ENCODE data around the gene CTRL. TPM values are rescaled to one million over a fixed set of nuclear protein-coding genes. Genes with fewer than 3 reads are reported as not detected.

The CTRL gene
- total RNA-seq, 1 experiment from 2014 or later = 2.0 TPM

DNA sequence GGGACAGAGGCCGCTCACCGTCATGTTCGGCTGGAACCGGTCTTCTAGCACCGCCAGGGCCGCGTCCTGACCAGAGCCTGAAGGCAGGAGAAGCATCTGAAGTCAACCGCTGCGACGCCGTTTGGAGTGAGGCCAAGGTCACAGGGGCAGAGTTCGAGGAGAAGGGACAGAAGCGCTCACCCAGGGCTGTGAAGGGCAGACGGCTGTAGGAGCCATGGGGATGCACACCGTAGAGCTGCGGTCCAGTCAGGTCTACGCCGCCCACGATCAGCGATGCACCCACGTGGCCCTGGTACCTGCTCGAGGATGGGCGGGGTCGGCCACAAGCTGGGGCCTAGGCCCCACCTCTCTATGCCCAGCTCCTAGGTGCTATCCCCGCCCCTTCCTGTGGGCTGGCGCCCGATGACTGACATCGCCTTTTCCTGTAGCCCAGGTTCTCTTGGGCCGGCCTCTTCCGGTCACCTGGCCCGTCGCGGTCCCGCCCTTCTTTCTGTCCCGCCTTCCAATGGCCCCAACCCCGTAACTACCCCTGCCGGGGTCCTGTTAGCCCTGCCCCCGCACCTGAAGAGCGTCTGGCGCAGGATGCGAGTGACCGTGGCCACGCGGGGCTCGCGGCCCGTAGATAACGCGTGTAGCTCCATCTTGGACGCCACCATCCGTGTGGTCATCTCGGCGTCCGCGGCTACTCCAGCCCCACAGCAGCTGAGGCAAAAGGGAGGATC lies 3.9 kb upstream of the CTRL start:
- no peaks in the 10 kb centered on the region for H3K27me3 ChIP-seq (ENCODE audit: control insufficient read depth, insufficient read depth, low read length)
- peak overlapping the region; percentile 80 to 92 for H3K4me3 ChIP-seq (ENCODE audit: low read depth in 2 of 2, low read length in 2 of 2)
- intact Hi-C loops (cut with micrococcal nuclease; ENCODE audit: unreplicated experiment) = no loop called here
- ATAC-seq (peak; percentile 96), DNase-seq (ENCODE audit: low read depth, low spot score) (peak; percentile 73)
- ChIA-PET CTCF (interaction anchor here (0.6 to 0.8 kb wide), 2 partner anchors 51 to 148 kb away, joined by 3 to 4 read pairs; no protein-coding TSS in a partner anchor), POLR2A (interaction anchor here (0.6 to 0.7 kb wide), 2 partner anchors 35 to 53 kb away, joined by 3 read pairs; no protein-coding TSS in a partner anchor)
- 0 out of 2 replicates have a peak, but pooled peaks cover 4% of the 10 kb centered on the region for H3K4me1 ChIP-seq (ENCODE audit: control insufficient read depth, insufficient read depth, low read length)
- H3K36me3 ChIP-seq (ENCODE audit: control insufficient read depth, insufficient read depth, low read length) = peaks cover 2% of the 10 kb centered on the region; the same call in 1 of the 2 replicates
- H3K27ac ChIP-seq (ENCODE audit: low read length) = peak overlapping the region; percentile 93
- in situ Hi-C loops (cut with HindIII; ENCODE audit: low pct_unique_long_range_greater_than_20kb, low sequenced_read_pairs) = no loop called here
- BruUV-seq (replicated peaks) = no TSS peak
- TF ChIP-seq TCF7L2 (IDR thresholded peaks at IDR 0.05; ENCODE audit: low read depth, low read length) (no peak; the same call in 1 of the 2 replicates), SIN3A (IDR thresholded peaks at IDR 0.05; ENCODE audit: borderline replicate concordance, insufficient read depth, low read depth, low read length) (peak; percentile 32; the same call in 1 of the 2 replicates), POLR2AphosphoS5 (IDR thresholded peaks at IDR 0.05; ENCODE audit: low read depth, low read length) (no peak; the same call in 1 of the 2 replicates), CTCF (IDR thresholded peaks at IDR 0.05) (no peak)
- H3K9me3 ChIP-seq (ENCODE audit: control insufficient read depth, insufficient read depth, low read depth, low read length) = no peaks in the 10 kb centered on the region

DNA sequence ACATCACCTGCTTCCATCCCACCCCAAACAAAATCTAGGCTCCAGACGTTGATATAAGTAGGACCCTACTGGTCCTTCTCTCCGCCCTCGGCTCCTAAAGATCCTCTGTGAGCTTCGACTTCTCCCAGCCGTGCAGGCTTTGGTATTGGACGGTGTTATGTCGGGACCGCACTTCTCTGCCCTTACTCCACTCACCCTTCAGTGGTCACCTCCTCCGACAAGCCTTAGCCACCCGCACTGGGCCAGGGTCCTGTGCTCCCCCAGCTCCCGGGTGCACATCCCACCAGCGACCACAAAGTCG lies 3.4 kb upstream of the CTRL start:
- Histone ChIP-seq H3K36me3 (ENCODE audit: control insufficient read depth, insufficient read depth, low read length) (peaks cover 2% of the 10 kb centered on the region; the same call in 1 of the 2 replicates), H3K4me3 (ENCODE audit: low read depth in 2 of 2, low read length in 2 of 2) (peak overlapping the region; percentile 80 to 92), H3K9me3 (ENCODE audit: control insufficient read depth, insufficient read depth, low read depth, low read length) (no peaks in the 10 kb centered on the region), H3K27ac (ENCODE audit: low read length) (peak overlapping the region; percentile 93), H3K27me3 (ENCODE audit: control insufficient read depth, insufficient read depth, low read length) (no peaks in the 10 kb centered on the region), H3K4me1 (ENCODE audit: control insufficient read depth, insufficient read depth, low read length) (0 out of 2 replicates have a peak, but pooled peaks cover 4% of the 10 kb centered on the region)
- TF ChIP-seq CTCF (IDR thresholded peaks at IDR 0.05) = no peak
- TF ChIP-seq, protein P1, sequence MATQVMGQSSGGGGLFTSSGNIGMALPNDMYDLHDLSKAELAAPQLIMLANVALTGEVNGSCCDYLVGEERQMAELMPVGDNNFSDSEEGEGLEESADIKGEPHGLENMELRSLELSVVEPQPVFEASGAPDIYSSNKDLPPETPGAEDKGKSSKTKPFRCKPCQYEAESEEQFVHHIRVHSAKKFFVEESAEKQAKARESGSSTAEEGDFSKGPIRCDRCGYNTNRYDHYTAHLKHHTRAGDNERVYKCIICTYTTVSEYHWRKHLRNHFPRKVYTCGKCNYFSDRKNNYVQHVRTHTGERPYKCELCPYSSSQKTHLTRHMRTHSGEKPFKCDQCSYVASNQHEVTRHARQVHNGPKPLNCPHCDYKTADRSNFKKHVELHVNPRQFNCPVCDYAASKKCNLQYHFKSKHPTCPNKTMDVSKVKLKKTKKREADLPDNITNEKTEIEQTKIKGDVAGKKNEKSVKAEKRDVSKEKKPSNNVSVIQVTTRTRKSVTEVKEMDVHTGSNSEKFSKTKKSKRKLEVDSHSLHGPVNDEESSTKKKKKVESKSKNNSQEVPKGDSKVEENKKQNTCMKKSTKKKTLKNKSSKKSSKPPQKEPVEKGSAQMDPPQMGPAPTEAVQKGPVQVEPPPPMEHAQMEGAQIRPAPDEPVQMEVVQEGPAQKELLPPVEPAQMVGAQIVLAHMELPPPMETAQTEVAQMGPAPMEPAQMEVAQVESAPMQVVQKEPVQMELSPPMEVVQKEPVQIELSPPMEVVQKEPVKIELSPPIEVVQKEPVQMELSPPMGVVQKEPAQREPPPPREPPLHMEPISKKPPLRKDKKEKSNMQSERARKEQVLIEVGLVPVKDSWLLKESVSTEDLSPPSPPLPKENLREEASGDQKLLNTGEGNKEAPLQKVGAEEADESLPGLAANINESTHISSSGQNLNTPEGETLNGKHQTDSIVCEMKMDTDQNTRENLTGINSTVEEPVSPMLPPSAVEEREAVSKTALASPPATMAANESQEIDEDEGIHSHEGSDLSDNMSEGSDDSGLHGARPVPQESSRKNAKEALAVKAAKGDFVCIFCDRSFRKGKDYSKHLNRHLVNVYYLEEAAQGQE (IDR thresholded peaks at IDR 0.05; ENCODE audit: insufficient read depth in 1 of 2, low read depth in 2 of 2, low read length in 1 of 2) = no peak
- no peak for TF ChIP-seq SIN3A (IDR thresholded peaks at IDR 0.05; ENCODE audit: borderline replicate concordance, insufficient read depth, low read depth, low read length)
- TF ChIP-seq TCF7L2 (IDR thresholded peaks at IDR 0.05; ENCODE audit: low read depth, low read length) = no peak
- TF ChIP-seq POLR2AphosphoS5 (IDR thresholded peaks at IDR 0.05; ENCODE audit: low read depth, low read length) = no peak
- CTCF ChIA-PET = interaction anchor here (0.8 kb wide), 1 partner anchor 51 kb away, joined by 3 read pairs; no protein-coding TSS in a partner anchor
- in situ Hi-C loops (cut with HindIII; ENCODE audit: low pct_unique_long_range_greater_than_20kb, low sequenced_read_pairs) (no loop called here), intact Hi-C loops (cut with micrococcal nuclease; ENCODE audit: unreplicated experiment) (no loop called here)
- no TSS peak for BruUV-seq (replicated peaks)
- ATAC-seq = peak; percentile 7
- no peak for DNase-seq (ENCODE audit: low read depth, low spot score)
- POLR2A ChIA-PET = interaction anchor here (0.6 to 0.7 kb wide), 2 partner anchors 34 to 54 kb away, joined by 3 read pairs; no protein-coding TSS in a partner anchor
